Stimulated activated CD4-positive, alpha-beta T cell treated with anti-CD3 and anti-CD28 coated beads, Interleukin-12 subunit alpha, Interleukin-12 subunit beta, amount 100 ng/mL, for 48 hours (primary cell): Measurements from ENCODE around the gene MMAB.
A peak's percentile ranks its signal among the peaks of the same experiment; 100 is the strongest.
"Not testable (repeated sequence)": the region's sequence is repeated elsewhere in the genome, so short reads cannot be mapped to it uniquely, and the experiment has no call there.

Experiments used
- DNase-seq, 3 donors: peaks; one replicate each; pipeline ENCODE4 v3.0.0-alpha.2; 2020; ENCODE audit warnings: low read depth in 2 of 3, low spot score in 1 of 3

MMAB gene

DNA sequence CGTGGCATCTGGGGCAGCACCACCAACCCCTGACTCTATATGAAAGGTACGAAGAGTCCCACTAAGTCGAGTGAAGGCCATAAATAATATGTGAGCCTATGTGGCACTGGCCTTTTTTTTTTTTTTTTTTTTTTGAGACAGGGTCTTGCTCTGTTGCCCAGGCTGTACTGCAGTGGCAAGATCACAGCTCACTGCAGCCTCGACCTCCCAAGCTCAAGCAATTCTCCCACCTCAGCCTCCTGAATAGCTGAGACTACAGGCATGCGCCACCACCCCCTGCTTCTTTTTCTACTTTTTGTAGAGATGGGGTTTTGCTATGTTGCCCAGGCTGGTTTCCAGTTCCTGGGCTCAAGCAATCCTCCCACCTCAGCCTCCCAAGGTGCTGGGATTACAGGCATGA is 28.8 kb upstream of the MMAB start:
- DNase-seq, result not testable (repeated sequence)

DNA sequence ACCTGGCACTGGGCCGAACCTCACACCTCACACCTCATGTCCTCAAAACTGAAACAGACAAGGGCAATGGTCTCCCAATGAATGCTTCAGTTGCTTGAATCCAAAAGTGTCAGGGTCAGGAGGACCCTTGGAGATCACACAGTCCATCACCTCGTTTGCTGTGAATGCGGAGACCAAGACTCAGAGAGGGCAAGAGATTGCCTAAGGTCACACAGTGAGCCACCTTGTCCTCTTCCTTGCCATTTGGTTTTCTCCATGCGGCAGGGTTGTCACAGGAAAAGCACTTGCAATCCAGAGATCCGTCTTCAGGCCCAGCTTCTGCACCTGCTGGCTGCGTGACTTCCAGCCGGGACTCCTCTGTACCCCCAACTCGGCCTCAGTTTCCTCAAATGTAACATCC is 28.3 kb upstream of the MMAB start:
- no peak for DNase-seq

DNA sequence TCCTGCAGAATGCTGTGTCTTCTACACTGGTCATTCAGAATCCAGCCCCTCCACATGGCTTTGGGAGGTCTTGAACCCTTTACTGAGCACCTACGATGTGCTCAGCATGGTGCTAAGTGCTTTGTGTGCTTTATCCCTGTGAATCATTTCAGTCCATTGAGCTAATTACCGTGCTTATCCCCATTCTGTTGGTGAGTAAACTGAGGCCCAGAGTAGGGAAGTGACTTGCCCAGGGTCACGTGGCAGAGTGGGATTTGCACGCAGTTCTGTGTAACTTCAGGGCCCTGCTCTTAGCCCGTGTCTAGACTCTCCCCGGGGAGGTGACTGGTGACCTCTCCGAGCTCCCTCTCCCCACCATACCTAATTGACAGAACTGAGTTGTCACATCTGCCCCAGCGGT is 27.7 kb upstream of the MMAB start:
- DNase-seq, result no peak

GRCh38 chr12:109600481-109600880 is 27.2 kb upstream of the MMAB start:
- DNase-seq, result no peak

- no peak for DNase-seq
Observed at GRCh38 chr12:109599087-109599486, 25.8 kb upstream of the MMAB start.

GRCh38 chr12:109598428-109598854 is 25.1 kb upstream of the MMAB start:
- DNase-seq, result no peak

DNA sequence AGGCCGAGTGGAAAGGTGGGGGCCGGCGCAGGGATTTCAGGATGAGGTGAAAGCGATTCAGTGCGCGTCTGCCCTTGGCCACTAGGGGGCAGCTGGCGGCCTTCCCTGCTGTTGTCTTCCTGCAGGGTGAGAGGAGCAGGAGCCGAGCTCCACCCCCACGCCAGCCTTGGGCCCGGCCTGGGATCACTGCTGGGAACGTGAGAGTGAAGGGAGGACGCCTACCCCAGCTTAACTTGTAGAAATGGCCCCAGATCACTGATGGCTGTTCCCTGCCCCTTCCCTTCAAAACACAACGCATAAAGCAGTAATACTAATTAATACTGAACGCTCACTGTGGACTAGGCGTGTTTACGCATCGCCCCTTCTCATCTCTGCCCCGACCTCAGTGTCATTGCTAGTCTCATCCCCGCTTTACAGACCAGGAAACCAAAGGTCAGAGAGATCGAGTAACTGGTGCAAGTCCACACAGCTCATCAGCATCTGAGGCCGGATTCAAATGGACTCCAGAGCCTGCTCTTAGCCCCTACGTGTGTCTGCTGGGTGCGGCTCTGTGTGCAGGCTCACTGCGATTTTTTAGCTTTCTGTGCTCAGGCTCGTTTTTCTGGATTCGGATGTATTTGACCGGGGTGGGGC is 24.6 kb upstream of the MMAB start:
- peak; percentile 52 to 62 (median 60) for DNase-seq

DNA sequence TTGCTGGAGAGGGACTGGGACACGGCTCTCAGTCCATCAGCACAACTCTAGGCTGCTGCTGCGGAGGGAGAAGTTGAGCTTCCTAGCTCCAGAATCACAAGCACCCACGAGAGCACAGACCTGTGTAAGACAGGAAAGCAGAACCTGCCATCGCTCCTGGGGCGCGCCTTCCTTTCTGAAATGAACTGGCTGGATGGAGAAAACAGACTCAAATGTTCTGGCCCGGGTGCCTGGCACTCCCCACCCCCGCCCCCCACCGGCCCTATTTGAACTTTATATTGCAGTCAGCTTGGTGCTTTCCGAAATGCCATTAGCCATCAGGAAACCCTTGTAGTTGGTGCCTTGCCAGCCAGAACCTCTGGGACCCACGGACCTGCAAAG is 24.1 kb upstream of the MMAB start:
- no peak for DNase-seq

DNA sequence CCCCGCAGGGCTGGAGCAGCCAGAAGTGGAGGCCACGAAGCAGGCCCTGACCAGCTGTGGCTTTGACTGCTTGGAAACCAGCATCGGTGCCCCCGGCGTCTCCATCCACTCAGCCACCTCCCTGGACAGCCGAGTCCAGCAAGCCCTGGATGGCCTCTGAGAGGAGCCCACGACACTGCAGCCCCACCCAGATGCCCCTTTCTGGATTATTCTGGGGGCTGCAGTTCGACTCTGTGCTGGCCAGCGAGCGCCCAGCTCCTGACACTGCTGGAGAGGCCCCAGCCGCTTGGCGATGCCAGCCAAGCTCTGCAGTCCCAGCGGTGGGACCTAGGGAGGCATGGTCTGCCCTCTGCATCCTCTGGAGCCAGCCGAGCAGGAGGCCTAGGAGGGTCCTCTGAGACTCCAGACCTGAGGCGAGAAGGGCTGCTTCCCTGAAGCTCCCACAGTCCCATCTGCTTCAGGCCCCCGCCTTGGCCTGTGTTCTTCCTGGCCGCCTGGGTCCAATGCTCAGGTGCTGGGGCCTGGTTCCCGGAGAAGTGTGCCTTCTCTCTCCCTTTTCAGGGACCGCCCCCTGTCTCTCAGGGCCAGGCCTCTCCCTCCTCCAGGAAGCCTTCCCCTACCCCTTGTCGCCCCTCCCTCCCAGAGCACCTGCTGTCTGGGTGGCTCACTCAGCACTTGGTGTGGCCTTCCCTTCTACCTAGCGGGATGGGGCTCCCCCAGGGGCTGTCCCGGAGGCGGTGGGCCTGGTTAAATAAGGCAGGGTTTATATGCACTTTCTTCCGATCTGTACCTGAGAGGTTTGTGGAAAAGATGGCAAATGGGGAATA is 23.3 kb upstream of the MMAB start:
- DNase-seq, result no peak

- peak; percentile 9 to 57 (median 50) for DNase-seq
Observed at GRCh38 chr12:109595321-109595902, 22.1 kb upstream of the MMAB start.

- no peak for DNase-seq
Observed at GRCh38 chr12:109594556-109595317, 21.4 kb upstream of the MMAB start.

DNA sequence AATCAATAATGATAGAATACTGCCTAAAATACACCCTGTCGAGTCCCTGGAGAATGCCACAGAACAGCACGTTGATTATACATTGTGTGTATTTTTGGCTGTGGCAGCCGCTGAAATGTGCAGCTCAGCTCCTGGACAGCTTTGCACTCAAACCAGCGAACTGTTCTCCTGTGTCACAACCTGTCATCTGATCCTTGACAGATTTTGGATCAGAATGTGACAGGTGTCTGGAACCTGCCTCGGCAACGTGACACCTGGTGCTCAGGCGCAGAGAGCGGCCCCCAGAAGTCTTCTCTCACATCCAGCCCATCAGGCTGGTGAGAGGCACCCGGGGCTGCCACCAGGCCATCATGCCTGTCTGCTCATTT is 19.6 kb upstream of the MMAB start:
- DNase-seq, result no peak

DNA sequence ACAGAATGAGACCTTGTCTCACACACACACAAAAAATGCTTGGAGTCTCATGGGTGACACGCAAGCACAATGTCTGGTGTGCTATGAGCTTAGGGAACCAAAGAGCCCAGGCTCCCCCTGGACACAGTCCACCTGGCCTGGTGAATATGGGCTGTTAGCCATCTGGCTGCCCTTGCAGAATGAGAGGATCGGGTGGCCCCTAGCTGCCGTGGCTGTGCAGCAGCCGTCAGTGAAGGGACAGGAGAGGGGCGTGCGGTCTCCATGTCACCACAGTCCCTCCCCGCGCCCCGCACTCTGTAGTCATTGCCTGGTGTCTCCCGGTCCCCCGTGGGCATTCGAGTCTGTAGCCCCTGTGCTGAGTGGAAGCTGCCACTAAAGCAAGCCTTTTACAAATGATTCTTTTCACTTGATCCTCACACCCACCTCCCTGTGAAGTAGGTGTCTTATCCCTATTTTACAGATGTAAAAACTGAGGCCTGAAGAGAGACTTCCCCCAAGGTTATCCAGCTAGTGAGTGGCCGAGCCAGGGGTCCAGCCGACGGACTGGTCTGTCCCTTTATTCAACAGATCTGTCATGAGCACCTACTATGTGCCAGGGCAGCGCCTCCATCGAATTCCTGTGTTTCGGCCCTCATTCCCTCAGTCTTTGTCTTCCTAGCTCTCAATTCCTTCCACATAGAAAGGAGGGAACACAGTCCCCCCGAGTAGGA is 19.0 kb upstream of the MMAB start:
- no peak for DNase-seq

DNA sequence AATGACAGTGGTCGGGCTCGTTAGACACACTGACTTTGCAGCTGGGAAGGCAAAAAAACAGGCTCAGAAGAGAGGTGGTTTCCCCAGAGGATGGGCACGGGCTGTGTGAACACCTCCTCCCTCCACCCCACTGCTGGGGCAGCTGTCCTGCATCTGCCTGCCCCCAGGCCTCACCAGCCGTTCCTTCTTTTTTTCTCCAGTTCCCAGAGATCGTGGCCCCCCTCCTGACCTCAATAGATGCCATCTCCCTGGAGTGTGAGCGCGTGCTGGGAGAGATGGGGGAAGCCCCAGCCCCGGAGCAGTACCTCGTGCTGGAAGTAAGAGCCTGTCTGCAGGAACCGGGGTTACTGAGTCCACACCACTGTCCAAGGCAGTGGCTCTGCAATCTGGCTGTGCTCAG is 17.7 kb upstream of the MMAB start:
- DNase-seq, result no peak

DNA sequence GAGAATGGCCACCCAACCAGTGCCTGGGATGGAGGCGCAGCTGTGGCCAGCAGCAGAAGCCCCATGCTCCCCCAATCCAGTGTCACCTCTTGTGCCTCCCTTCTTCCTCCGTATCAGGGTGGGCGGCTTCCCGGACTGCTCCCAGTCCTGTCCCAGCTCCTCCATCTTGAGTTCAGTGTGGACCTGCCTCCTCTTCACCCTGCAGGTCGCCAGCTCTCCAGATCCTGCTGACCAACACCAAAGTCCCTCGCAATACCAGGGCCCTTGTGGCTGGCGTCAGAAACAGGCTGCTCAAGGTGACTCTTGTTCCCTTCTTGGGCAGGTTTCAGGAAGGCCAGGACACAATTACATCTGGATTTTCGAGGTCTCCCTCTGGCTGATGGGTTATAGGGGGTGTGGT is 17.3 kb upstream of the MMAB start:
- DNase-seq, result no peak

GRCh38 chr12:109589691-109590245 is 16.5 kb upstream of the MMAB start:
- no peak for DNase-seq

DNA sequence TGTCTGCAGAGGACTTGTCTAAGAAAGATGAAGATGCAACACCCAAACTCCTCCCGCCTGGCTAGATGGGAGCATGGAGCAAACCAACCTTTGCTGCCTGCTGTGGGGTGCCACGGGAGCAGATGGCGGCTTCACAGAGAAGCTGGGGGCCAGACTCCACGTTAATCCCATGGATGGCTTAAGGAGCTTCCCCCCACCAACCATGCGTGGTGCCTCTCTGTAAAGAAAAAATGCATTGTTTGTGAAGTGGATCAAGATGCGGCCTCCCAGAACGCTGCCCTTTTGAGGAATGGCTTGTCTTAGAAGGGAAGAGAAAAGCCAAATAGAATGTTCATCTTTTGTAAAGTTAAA is 15.9 kb upstream of the MMAB start:
- DNase-seq, result no peak

GRCh38 chr12:109588461-109589239 is 15.3 kb upstream of the MMAB start:
- no peak for DNase-seq

- DNase-seq, result no peak
Observed at GRCh38 chr12:109587921-109588320, 14.6 kb upstream of the MMAB start.
